Measurements from ENCODE around the gene TP53I11.
A peak's percentile ranks its signal among the peaks of the same experiment; 100 is the strongest.

TP53I11 gene

DNA sequence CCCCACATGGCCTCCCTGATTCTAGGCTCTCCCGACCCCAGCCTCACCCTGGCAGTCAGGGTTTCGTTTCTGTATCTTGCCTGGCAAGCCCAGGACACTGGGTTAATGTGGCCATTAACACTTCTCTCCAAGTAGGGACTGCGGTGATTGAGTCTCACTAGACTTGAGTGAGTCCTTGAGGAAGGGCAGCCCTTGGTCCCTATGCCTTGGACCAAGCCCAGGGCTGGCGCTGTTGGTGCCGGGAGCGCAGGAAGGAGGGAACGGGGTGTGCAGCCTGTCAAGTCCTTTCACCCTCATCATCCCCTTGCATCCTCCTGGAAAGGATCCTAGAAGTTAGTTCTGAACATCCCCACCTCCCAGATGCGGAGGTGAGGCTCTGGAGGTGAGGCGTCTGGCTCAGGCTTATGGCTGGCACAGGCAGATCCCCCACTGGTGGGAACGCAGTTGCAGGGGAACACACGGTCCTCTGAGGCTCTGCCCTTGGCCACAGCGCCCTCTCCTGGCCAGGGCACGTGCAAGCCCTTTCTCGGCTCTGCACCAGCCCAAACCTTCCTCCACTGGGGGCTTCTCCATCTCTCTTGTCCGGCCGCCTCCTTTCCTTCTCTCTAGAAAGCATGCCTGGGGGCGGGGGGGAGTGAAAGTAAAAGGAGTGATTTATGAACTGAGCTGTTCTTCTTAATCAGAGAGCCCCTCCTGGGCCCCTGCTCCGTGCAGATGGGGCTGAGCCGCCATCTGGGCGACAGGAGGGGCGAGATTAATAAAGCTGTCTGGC is 56.7 kb downstream of the TP53I11 start:
- Histone ChIP-seq H3K4me1 (ENCODE audit: control insufficient read depth, low read depth, low read length) (peaks cover 5% of the 10 kb centered on the region), H3K4ac (ENCODE audit: low read depth, low read length) (no peak overlapping the region), H3K79me2 (ENCODE audit: control insufficient read depth, insufficient read depth, low read length) (no peaks in the 10 kb centered on the region), H3K36me3 (ENCODE audit: control insufficient read depth, insufficient read depth, low read length) (no peaks in the 10 kb centered on the region), H2BK15ac (replicated peaks; ENCODE audit: low read depth) (no peak overlapping the region), H3K23ac (ENCODE audit: low read length) (no peak overlapping the region), H2BK120ac (ENCODE audit: low read depth, low read length) (no peak overlapping the region), H2AK5ac (ENCODE audit: low read length) (no peak overlapping the region), H4K5ac (ENCODE audit: low read length) (no peak overlapping the region), H2BK5ac (ENCODE audit: low read length) (no peak overlapping the region), H3K27ac (ENCODE audit: low read depth, low read length) (no peak overlapping the region), H3K4me3 (ENCODE audit: low read length) (no peak overlapping the region), H3K4me2 (ENCODE audit: low read length) (no peak overlapping the region), H3K18ac (ENCODE audit: low read length) (no peak overlapping the region), H3K27me3 (ENCODE audit: insufficient read depth, low read length, poor library complexity) (no peaks in the 10 kb centered on the region), H3K79me1 (ENCODE audit: low read length) (no peaks in the 10 kb centered on the region), H3K9ac (ENCODE audit: low read length) (no peak overlapping the region), H3K56ac (ENCODE audit: low read length) (no peak overlapping the region), H4K8ac (ENCODE audit: low read depth, low read length) (no peak overlapping the region)
- peak; percentile 88 for DNase-seq
- no CpG with 5 or more reads among the region's 21 CpGs for WGBS (ENCODE audit: extremely low coverage, insufficient coverage, low lambda C conversion rate)

DNA sequence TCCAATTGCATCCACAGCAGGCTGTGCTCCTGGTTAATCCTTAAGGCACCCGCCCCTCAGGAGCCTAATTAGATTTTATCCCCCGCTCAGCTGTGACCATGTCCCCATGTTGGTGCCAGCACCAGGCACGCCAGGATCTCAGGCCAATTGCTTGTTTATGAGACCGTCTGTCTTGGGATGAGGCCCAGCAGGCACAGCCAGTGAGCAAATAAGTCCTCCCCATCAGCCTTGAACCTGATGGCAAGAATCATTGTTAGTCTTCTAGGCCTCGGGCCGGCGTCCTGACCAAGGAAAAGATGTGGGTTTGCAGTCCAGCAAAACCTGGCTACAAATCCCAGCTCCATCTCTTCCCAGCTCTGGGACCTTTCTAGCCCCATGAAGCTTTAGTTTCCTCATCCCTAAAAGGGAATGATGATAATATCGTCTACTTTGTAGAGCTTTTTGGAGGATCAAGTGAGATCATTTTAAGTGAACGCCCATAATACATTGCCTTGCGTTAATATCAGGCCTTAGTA is 57.3 kb downstream of the TP53I11 start:
- no peak overlapping the region for H3K4me3 ChIP-seq (ENCODE audit: low read length)
- H3K79me2 ChIP-seq (ENCODE audit: control insufficient read depth, insufficient read depth, low read length): no peaks in the 10 kb centered on the region
- H4K5ac ChIP-seq (ENCODE audit: low read length): no peak overlapping the region
- no peaks in the 10 kb centered on the region for H3K79me1 ChIP-seq (ENCODE audit: low read length)
- H3K36me3 ChIP-seq (ENCODE audit: control insufficient read depth, insufficient read depth, low read length): no peaks in the 10 kb centered on the region
- H3K27ac ChIP-seq (ENCODE audit: low read depth, low read length): no peak overlapping the region
- no peak overlapping the region for H2BK15ac ChIP-seq (replicated peaks; ENCODE audit: low read depth)
- H3K4ac ChIP-seq (ENCODE audit: low read depth, low read length): no peak overlapping the region
- DNase-seq: no peak
- H3K27me3 ChIP-seq (ENCODE audit: insufficient read depth, low read length, poor library complexity): no peaks in the 10 kb centered on the region
- H2BK5ac ChIP-seq (ENCODE audit: low read length): no peak overlapping the region
- no peak overlapping the region for H3K56ac ChIP-seq (ENCODE audit: low read length)
- H2AK5ac ChIP-seq (ENCODE audit: low read length): no peak overlapping the region
- peaks cover 5% of the 10 kb centered on the region for H3K4me1 ChIP-seq (ENCODE audit: control insufficient read depth, low read depth, low read length)
- H3K9ac ChIP-seq (ENCODE audit: low read length): no peak overlapping the region
- H3K18ac ChIP-seq (ENCODE audit: low read length): no peak overlapping the region
- H4K8ac ChIP-seq (ENCODE audit: low read depth, low read length): no peak overlapping the region
- no CpG with 5 or more reads among the region's 10 CpGs for WGBS (ENCODE audit: extremely low coverage, insufficient coverage, low lambda C conversion rate)
- H3K23ac ChIP-seq (ENCODE audit: low read length): no peak overlapping the region
- H3K4me2 ChIP-seq (ENCODE audit: low read length): no peak overlapping the region
- no peak overlapping the region for H2BK120ac ChIP-seq (ENCODE audit: low read depth, low read length)

DNA sequence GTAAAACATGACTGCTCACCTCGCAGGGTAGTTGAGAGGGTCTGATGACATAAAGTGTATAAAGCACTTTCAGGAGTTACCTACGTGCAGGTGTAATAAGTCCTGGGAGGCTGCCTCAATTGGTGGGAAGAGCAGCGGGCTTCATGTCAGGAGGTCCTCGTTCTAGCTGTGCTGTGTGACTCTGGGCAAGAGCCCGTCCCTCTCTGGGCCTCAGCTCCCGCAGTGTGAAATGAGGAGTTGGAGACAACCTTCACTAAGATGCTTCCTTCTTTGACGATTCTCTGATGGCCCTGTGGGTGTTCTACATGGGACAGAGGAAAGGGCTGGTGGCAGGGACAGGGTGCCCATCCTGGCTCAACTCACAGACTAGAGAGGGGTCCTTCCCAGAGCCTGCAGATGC is 57.8 kb downstream of the TP53I11 start:
- Histone ChIP-seq H3K27me3 (ENCODE audit: insufficient read depth, low read length, poor library complexity) (no peaks in the 10 kb centered on the region), H3K4ac (ENCODE audit: low read depth, low read length) (no peak overlapping the region), H4K5ac (ENCODE audit: low read length) (no peak overlapping the region), H2BK15ac (replicated peaks; ENCODE audit: low read depth) (no peak overlapping the region), H3K4me2 (ENCODE audit: low read length) (no peak overlapping the region), H3K23ac (ENCODE audit: low read length) (no peak overlapping the region), H3K56ac (ENCODE audit: low read length) (peak overlapping the region; percentile 28), H3K27ac (ENCODE audit: low read depth, low read length) (no peak overlapping the region), H3K79me1 (ENCODE audit: low read length) (no peaks in the 10 kb centered on the region), H3K9ac (ENCODE audit: low read length) (no peak overlapping the region), H4K8ac (ENCODE audit: low read depth, low read length) (no peak overlapping the region), H3K18ac (ENCODE audit: low read length) (no peak overlapping the region), H2AK5ac (ENCODE audit: low read length) (peak overlapping the region; percentile 16), H2BK5ac (ENCODE audit: low read length) (no peak overlapping the region), H3K79me2 (ENCODE audit: control insufficient read depth, insufficient read depth, low read length) (no peaks in the 10 kb centered on the region), H3K36me3 (ENCODE audit: control insufficient read depth, insufficient read depth, low read length) (no peaks in the 10 kb centered on the region), H2BK120ac (ENCODE audit: low read depth, low read length) (no peak overlapping the region), H3K4me3 (ENCODE audit: low read length) (no peak overlapping the region), H3K4me1 (ENCODE audit: control insufficient read depth, low read depth, low read length) (peaks cover 5% of the 10 kb centered on the region)
- DNase-seq: no peak
- WGBS (ENCODE audit: extremely low coverage, insufficient coverage, low lambda C conversion rate): no CpG with 5 or more reads among the region's 7 CpGs

DNA sequence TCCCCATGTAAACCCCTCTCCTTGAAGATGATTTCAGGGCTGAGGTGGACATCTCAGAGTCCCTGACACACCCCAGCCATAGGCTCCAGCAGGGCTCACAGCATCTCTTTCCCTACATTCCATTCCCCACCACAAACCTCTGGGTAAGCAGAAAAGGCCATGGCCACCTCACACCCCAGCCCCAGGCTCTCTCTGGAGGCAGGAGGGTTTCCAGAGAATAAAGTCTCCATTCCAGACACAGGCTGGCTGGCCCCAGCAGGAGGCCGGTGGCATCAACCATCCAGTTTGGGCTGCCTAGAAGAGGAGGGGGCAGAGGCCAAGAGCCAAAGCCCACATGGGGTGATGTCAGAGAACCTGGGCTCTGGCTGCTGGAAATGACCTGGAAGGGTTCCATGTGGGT is 61.4 kb downstream of the TP53I11 start:
- no CpG with 5 or more reads among the region's 1 CpG for WGBS (ENCODE audit: extremely low coverage, insufficient coverage, low lambda C conversion rate)
- no peak overlapping the region for H3K4me3 ChIP-seq (ENCODE audit: low read length)
- no peaks in the 10 kb centered on the region for H3K79me2 ChIP-seq (ENCODE audit: control insufficient read depth, insufficient read depth, low read length)
- H3K27me3 ChIP-seq (ENCODE audit: insufficient read depth, low read length, poor library complexity): no peaks in the 10 kb centered on the region
- H3K4ac ChIP-seq (ENCODE audit: low read depth, low read length): no peak overlapping the region
- no peak for DNase-seq
- peaks cover 11% of the 10 kb centered on the region for H3K4me1 ChIP-seq (ENCODE audit: control insufficient read depth, low read depth, low read length)
- no peak overlapping the region for H3K23ac ChIP-seq (ENCODE audit: low read length)
- no peaks in the 10 kb centered on the region for H3K79me1 ChIP-seq (ENCODE audit: low read length)
- no peak overlapping the region for H3K9ac ChIP-seq (ENCODE audit: low read length)
- H3K27ac ChIP-seq (ENCODE audit: low read depth, low read length): no peak overlapping the region
- H2BK5ac ChIP-seq (ENCODE audit: low read length): no peak overlapping the region
- H3K4me2 ChIP-seq (ENCODE audit: low read length): no peak overlapping the region
- H2BK120ac ChIP-seq (ENCODE audit: low read depth, low read length): no peak overlapping the region
- H2AK5ac ChIP-seq (ENCODE audit: low read length): no peak overlapping the region
- no peak overlapping the region for H3K18ac ChIP-seq (ENCODE audit: low read length)
- H3K56ac ChIP-seq (ENCODE audit: low read length): no peak overlapping the region
- H2BK15ac ChIP-seq (replicated peaks; ENCODE audit: low read depth): no peak overlapping the region
- H4K8ac ChIP-seq (ENCODE audit: low read depth, low read length): no peak overlapping the region
- H3K36me3 ChIP-seq (ENCODE audit: control insufficient read depth, insufficient read depth, low read length): no peaks in the 10 kb centered on the region
- no peak overlapping the region for H4K5ac ChIP-seq (ENCODE audit: low read length)

DNA sequence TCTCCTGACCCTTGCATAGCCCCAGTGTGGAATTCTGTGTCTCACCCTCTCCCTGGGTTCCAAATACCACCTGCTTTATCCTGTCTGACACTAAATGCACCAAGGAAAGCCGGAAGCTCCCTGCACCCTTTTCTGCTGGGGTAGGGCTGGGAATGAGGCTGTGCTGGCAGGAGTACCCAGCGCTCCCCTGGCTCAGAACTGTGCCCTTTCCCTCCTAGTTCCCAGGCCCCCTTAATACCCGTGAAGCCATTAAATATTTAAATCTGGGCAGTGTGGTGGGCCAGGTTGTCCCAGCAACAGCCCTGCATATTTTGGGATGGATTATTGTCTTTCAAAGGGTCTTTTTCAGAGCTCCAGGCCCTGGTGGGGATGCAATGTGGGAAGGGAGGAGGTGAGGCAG is 63.0 kb downstream of the TP53I11 start:
- Histone ChIP-seq H2AK5ac (ENCODE audit: low read length) (no peak overlapping the region), H3K23ac (ENCODE audit: low read length) (no peak overlapping the region), H3K36me3 (ENCODE audit: control insufficient read depth, insufficient read depth, low read length) (no peaks in the 10 kb centered on the region), H3K18ac (ENCODE audit: low read length) (no peak overlapping the region), H3K27me3 (ENCODE audit: insufficient read depth, low read length, poor library complexity) (no peaks in the 10 kb centered on the region), H4K8ac (ENCODE audit: low read depth, low read length) (no peak overlapping the region), H3K4me3 (ENCODE audit: low read length) (no peak overlapping the region), H2BK5ac (ENCODE audit: low read length) (no peak overlapping the region), H3K79me2 (ENCODE audit: control insufficient read depth, insufficient read depth, low read length) (no peaks in the 10 kb centered on the region), H2BK15ac (replicated peaks; ENCODE audit: low read depth) (no peak overlapping the region), H3K4me2 (ENCODE audit: low read length) (no peak overlapping the region), H2BK120ac (ENCODE audit: low read depth, low read length) (no peak overlapping the region), H3K56ac (ENCODE audit: low read length) (no peak overlapping the region), H4K5ac (ENCODE audit: low read length) (no peak overlapping the region), H3K4ac (ENCODE audit: low read depth, low read length) (no peak overlapping the region), H3K27ac (ENCODE audit: low read depth, low read length) (no peak overlapping the region), H3K79me1 (ENCODE audit: low read length) (no peaks in the 10 kb centered on the region), H3K4me1 (ENCODE audit: control insufficient read depth, low read depth, low read length) (peaks cover 6% of the 10 kb centered on the region), H3K9ac (ENCODE audit: low read length) (no peak overlapping the region)
- WGBS (ENCODE audit: extremely low coverage, insufficient coverage, low lambda C conversion rate): no CpG with 5 or more reads among the region's 3 CpGs
- no peak for DNase-seq

DNA sequence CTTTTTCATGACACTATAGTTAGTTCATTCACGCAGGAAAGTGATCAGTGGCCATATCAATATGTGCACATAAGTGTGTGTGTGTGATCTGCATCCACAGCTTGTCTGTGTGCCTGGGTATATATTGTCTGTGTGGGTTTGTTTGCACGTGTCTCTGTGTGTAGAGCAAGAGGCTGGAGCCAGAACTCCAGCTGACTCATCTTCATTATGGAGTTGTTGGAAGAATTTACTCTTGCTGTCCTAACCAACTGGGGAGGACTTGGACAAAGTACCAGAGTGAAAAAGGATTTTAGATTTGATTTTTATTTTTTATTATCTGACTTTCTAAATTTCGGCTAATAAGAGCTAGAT is 63.9 kb downstream of the TP53I11 start:
- H3K27ac ChIP-seq (ENCODE audit: low read depth, low read length): no peak overlapping the region
- H3K23ac ChIP-seq (ENCODE audit: low read length): no peak overlapping the region

More for the DNA sequence above, 63.9 kb downstream of the TP53I11 start:
- no CpG with 5 or more reads among the region's 3 CpGs for WGBS (ENCODE audit: extremely low coverage, insufficient coverage, low lambda C conversion rate)
- no peak overlapping the region for H4K5ac ChIP-seq (ENCODE audit: low read length)
- H3K4me2 ChIP-seq (ENCODE audit: low read length): no peak overlapping the region
- H3K36me3 ChIP-seq (ENCODE audit: control insufficient read depth, insufficient read depth, low read length): no peaks in the 10 kb centered on the region
- peak overlapping the region; percentile 33 for H2AK5ac ChIP-seq (ENCODE audit: low read length)
- no peak overlapping the region for H2BK5ac ChIP-seq (ENCODE audit: low read length)
- no peak overlapping the region for H3K4ac ChIP-seq (ENCODE audit: low read depth, low read length)
- H3K79me1 ChIP-seq (ENCODE audit: low read length): no peaks in the 10 kb centered on the region
- no peak for DNase-seq
- H3K27me3 ChIP-seq (ENCODE audit: insufficient read depth, low read length, poor library complexity): no peaks in the 10 kb centered on the region
- H2BK15ac ChIP-seq (replicated peaks; ENCODE audit: low read depth): no peak overlapping the region
- H3K4me3 ChIP-seq (ENCODE audit: low read length): no peak overlapping the region
- peaks cover 6% of the 10 kb centered on the region for H3K4me1 ChIP-seq (ENCODE audit: control insufficient read depth, low read depth, low read length)
- H2BK120ac ChIP-seq (ENCODE audit: low read depth, low read length): no peak overlapping the region
- H3K56ac ChIP-seq (ENCODE audit: low read length): peak overlapping the region; percentile 56
- no peak overlapping the region for H3K18ac ChIP-seq (ENCODE audit: low read length)
- H4K8ac ChIP-seq (ENCODE audit: low read depth, low read length): no peak overlapping the region
- H3K9ac ChIP-seq (ENCODE audit: low read length): no peak overlapping the region
- no peaks in the 10 kb centered on the region for H3K79me2 ChIP-seq (ENCODE audit: control insufficient read depth, insufficient read depth, low read length)
